ENCODE measurements around the gene TEKT3. TPM values are rescaled to one million over a fixed set of nuclear protein-coding genes. Genes with fewer than 3 reads are reported as not detected.

TEKT3 gene
- total RNA-seq, 3 donors from 2014 or later, result 0.60 to 0.69 TPM; not detected in 1

- no peak overlapping the region for H3K4me3 ChIP-seq
- intact Hi-C loops (cut with DNase I, micrococcal nuclease), result no loop called here
- no peak for ATAC-seq
- DNase-seq, result no peak
- no peaks in the 10 kb centered on the region for H3K36me3 ChIP-seq (ENCODE audit: low read depth)
- no peaks in the 10 kb centered on the region for H3K4me1 ChIP-seq (ENCODE audit: low read depth)
- no peak for TF ChIP-seq CTCF (IDR thresholded peaks at IDR 0.05)
- no peaks in the 10 kb centered on the region for H3K9me3 ChIP-seq
Observed at GRCh38 chr17:15288859-15289258, 52.5 kb downstream of the TEKT3 start.

GRCh38 chr17:15287538-15288267 lies 53.7 kb downstream of the TEKT3 start:
- intact Hi-C loops (cut with DNase I, micrococcal nuclease), result no loop called here
- no peaks in the 10 kb centered on the region for H3K36me3 ChIP-seq (ENCODE audit: low read depth)
- no peak for ATAC-seq
- no peaks in the 10 kb centered on the region for H3K9me3 ChIP-seq
- H3K4me3 ChIP-seq, result no peak overlapping the region
- TF ChIP-seq CTCF (IDR thresholded peaks at IDR 0.05), result no peak
- H3K4me1 ChIP-seq (ENCODE audit: low read depth), result no peaks in the 10 kb centered on the region
- no peak for DNase-seq

GRCh38 chr17:15285466-15285865 lies 55.9 kb downstream of the TEKT3 start:
- TF ChIP-seq CTCF (IDR thresholded peaks at IDR 0.05), result no peak
- ATAC-seq (no peak), DNase-seq (no peak)
- Histone ChIP-seq H3K4me3 (no peak overlapping the region), H3K4me1 (ENCODE audit: low read depth) (no peaks in the 10 kb centered on the region), H3K36me3 (ENCODE audit: low read depth) (no peaks in the 10 kb centered on the region), H3K9me3 (no peaks in the 10 kb centered on the region)
- intact Hi-C loops (cut with DNase I, micrococcal nuclease), result no loop called here

GRCh38 chr17:15284537-15284936 lies 56.9 kb downstream of the TEKT3 start:
- Histone ChIP-seq H3K4me3 (no peak overlapping the region), H3K9me3 (no peaks in the 10 kb centered on the region), H3K36me3 (ENCODE audit: low read depth) (no peaks in the 10 kb centered on the region), H3K4me1 (ENCODE audit: low read depth) (no peaks in the 10 kb centered on the region)
- intact Hi-C loops (cut with DNase I, micrococcal nuclease), result no loop called here
- ATAC-seq, result no peak
- no peak for TF ChIP-seq CTCF (IDR thresholded peaks at IDR 0.05)
- no peak for DNase-seq

- no peak overlapping the region for H3K4me3 ChIP-seq
- intact Hi-C loops (cut with DNase I, micrococcal nuclease), result no loop called here
- H3K36me3 ChIP-seq (ENCODE audit: low read depth), result no peaks in the 10 kb centered on the region
- ATAC-seq (no peak), DNase-seq (no peak)
- no peaks in the 10 kb centered on the region for H3K4me1 ChIP-seq (ENCODE audit: low read depth)
- TF ChIP-seq CTCF (IDR thresholded peaks at IDR 0.05), result no peak
- no peaks in the 10 kb centered on the region for H3K9me3 ChIP-seq
Observed at GRCh38 chr17:15284107-15284506, 57.3 kb downstream of the TEKT3 start.

GRCh38 chr17:15281909-15282308 lies 59.5 kb downstream of the TEKT3 start:
- Histone ChIP-seq H3K4me1 (ENCODE audit: low read depth) (no peaks in the 10 kb centered on the region), H3K4me3 (no peak overlapping the region), H3K36me3 (ENCODE audit: low read depth) (no peaks in the 10 kb centered on the region), H3K9me3 (no peaks in the 10 kb centered on the region)
- no peak for TF ChIP-seq CTCF (IDR thresholded peaks at IDR 0.05)
- DNase-seq, result no peak
- intact Hi-C loops (cut with DNase I, micrococcal nuclease), result no loop called here
- no peak for ATAC-seq

Data from mucosa of descending colon (tissue), 3 donors.